HAP-1 (cell line): ENCODE results near the gene MTMR10.

Experiments used
- DNase-seq, 2 experiments: peaks; one replicate each; pipeline ENCODE4 v3.0.0-alpha.2; 2016 to 2020; ENCODE audit warnings: low spot score in 2 of 2
- H3K27me3 ChIP-seq: fragments of 250-450 bp; sonication (Bioruptor Pico); 2 replicates; pipeline ENCODE4 v1.5.1; 2020; ENCODE audit warnings: low read depth, mild to moderate bottlenecking, moderate library complexity
- H3K36me3 ChIP-seq: fragments of 250-450 bp; sonication (Bioruptor Pico); replicated peaks from 2 replicates; pipeline ENCODE4 v1.5.1; 2020; ENCODE audit warnings: mild to moderate bottlenecking
- H3K4me1 ChIP-seq: fragments of 250-450 bp; sonication (Bioruptor Pico); 2 replicates; pipeline ENCODE4 v1.5.1; 2020; ENCODE audit warnings: mild to moderate bottlenecking
- H3K4me3 ChIP-seq: fragments of 250-450 bp; sonication (Bioruptor Pico); 2 replicates; pipeline ENCODE4 v1.5.1; 2020; ENCODE audit warnings: mild to moderate bottlenecking, moderate library complexity
- H3K9me3 ChIP-seq: fragments of 250-450 bp; sonication (Bioruptor Pico); 2 replicates; pipeline ENCODE4 v1.5.1; 2020; ENCODE audit warnings: mild to moderate bottlenecking, moderate library complexity
- in situ Hi-C: fragments of 300-500 bp; cut with MboI; formaldehyde crosslinking; loops from 3 replicates; pipeline ENCODE4 v1.14.3; 2020; ENCODE audit warnings: low sequenced_read_pairs, inconsistent platforms, mixed read lengths

Gene MTMR10

DNA sequence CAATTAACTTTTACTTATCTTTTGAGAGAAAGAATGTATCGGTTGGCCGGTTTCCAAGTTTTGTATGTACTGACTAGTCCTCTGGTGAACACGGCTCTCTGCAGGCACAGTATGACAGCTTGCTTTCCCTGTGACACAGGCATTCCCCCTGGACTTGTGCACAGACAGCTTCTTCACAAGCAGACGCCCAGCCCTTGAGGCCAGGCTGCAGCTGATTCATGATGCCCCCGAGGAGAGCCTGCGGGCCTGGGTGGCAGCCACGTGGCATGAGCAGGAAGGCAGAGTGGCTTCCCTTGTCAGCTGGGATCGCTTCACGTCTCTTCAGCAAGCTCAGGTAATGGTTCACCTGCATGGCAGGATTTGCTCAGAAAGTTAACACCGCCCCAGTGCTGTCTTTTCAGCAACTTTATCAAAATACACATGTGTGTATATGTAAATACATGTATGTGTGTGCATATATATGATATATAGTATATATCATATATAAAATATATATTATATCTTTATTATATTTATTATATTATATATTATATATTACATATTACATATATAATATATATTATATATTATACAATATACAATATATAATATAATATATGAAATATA lies 62.3 kb downstream of the MTMR10 start:
- no peaks in the 10 kb centered on the region for H3K27me3 ChIP-seq
- peaks cover 6% of the 10 kb centered on the region; the same call in 1 of the 2 replicates for H3K4me1 ChIP-seq
- DNase-seq: no peak
- in situ Hi-C loops: no loop called here
- no peak overlapping the region for H3K4me3 ChIP-seq
- H3K36me3 ChIP-seq: peaks cover 51% of the 10 kb centered on the region
- H3K9me3 ChIP-seq: no peaks in the 10 kb centered on the region

DNA sequence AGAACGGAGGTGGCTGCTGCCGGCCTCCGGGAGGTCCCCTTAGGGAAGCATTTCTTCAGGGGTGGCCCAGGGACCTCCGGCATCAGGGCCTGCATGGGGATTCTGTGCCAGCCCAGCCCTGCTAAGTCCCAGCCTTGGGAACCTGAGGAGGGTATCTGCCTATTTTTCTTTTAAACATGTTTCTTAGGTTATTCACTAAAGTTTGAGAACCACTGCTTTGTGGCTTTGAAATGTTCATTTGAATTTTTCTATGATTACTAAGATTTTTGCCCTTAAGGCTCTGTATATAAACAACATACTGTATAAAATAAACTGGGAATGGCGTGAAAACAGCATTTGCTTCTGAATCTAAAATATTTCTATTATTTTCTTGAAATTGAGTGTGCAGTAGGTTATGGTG lies 63.4 kb downstream of the MTMR10 start:
- no peak for DNase-seq
- no peak overlapping the region for H3K4me3 ChIP-seq
- H3K27me3 ChIP-seq: no peaks in the 10 kb centered on the region
- peaks cover 6% of the 10 kb centered on the region for H3K4me1 ChIP-seq
- in situ Hi-C loops: no loop called here
- H3K9me3 ChIP-seq: no peaks in the 10 kb centered on the region
- H3K36me3 ChIP-seq: peaks cover 60% of the 10 kb centered on the region

DNA sequence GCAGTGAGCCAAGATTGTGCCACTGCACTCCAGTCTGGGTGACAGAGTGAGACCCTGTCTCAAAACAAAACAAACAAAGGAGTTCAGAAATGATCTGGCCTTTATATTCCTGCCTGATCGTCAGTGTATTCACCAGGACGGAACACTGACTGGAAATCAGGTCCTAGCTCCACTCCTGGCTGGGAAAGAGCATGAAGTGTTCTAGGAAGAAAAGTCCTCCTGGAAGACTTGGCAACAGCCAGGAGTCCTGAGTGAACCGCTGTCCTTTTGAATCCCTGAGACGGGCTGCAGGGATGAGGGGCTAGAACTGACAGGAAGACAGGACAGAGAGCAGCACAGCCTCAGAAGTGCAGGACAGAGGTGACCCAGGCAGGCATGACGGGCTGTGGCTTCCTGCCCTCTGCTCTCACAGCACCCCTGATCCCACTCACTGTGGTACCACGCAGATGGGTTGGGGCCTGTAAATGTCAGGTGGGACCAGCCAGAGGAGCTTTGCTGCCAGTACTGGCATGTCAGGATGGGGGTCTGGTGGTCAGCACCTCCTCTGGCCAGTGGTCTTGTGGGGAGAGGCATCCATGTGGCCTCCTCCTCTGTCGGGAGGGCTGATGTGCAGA lies 64.2 kb downstream of the MTMR10 start:
- peaks cover 61% of the 10 kb centered on the region for H3K36me3 ChIP-seq
- H3K27me3 ChIP-seq: no peaks in the 10 kb centered on the region
- H3K9me3 ChIP-seq: no peaks in the 10 kb centered on the region
- DNase-seq: no peak
- in situ Hi-C loops: no loop called here
- peaks cover 12% of the 10 kb centered on the region for H3K4me1 ChIP-seq
- H3K4me3 ChIP-seq: no peak overlapping the region

DNA sequence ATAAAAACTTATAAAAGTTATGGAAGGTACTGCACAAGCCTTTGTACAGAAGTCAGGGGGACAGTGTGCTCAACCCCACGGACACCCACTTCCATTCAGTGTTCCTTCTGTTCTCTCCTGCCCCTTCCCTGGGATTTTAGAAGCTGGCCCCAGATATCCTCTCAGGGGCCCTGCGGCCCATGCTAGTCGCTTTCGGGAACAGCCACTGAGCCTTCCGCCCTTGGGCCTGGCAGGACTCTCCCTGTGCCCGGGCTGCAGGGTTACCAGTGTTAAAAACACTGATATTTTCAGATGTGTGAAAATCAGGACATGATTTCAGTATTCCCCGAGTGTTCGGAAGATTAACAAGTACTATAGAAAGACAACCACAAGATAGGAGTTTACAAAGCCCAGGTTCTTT lies 65.3 kb downstream of the MTMR10 start:
- Histone ChIP-seq H3K36me3 (peaks cover 57% of the 10 kb centered on the region), H3K4me1 (peaks cover 23% of the 10 kb centered on the region), H3K27me3 (no peaks in the 10 kb centered on the region), H3K9me3 (no peaks in the 10 kb centered on the region), H3K4me3 (no peak overlapping the region)
- no peak for DNase-seq
- in situ Hi-C loops: no loop called here

DNA sequence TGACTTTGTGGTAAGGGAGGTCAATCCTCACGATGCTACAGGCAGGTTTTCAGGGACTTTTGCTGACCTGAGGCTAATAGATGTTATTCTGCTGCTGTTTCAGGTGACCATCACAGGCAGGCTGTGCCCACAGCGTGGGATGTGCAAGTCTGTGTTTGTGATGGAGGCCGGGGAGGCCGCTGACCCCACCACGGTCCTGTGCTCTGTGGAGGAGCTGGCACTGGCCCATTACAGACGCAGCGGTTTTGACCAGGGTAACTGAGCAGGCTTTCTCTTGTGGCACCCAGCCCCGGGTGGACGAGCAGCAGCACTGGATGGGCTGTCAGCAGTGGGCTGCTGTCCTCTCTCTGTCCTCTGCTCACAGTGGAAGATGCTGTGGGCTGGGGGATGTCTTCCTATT lies 65.7 kb downstream of the MTMR10 start:
- H3K4me3 ChIP-seq: no peak overlapping the region
- peaks cover 57% of the 10 kb centered on the region for H3K36me3 ChIP-seq
- peaks cover 26% of the 10 kb centered on the region for H3K4me1 ChIP-seq
- no peaks in the 10 kb centered on the region for H3K27me3 ChIP-seq
- in situ Hi-C loops: no loop called here
- DNase-seq: no peak
- H3K9me3 ChIP-seq: no peaks in the 10 kb centered on the region

DNA sequence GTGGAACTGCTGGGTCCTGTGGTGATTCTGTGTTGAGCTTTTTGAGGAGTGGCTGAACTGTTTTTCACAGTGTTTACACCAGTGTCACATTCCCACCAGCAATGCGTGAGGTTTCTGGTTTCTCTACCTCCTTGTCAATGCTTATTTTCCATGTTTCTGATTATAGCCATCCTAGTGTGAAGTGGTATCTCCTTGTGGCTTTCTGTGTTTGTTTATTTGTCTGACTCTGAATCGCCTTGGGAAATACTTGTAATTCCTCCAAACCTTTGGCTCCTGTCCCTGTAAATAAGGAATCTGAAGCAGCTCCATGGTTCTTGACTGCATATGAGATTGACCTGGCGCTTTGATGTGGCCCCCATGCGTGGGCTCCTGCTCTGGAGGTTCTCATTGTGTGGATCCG lies 67.1 kb downstream of the MTMR10 start:
- Histone ChIP-seq H3K36me3 (peaks cover 53% of the 10 kb centered on the region), H3K4me3 (no peak overlapping the region), H3K4me1 (peaks cover 26% of the 10 kb centered on the region), H3K9me3 (no peaks in the 10 kb centered on the region), H3K27me3 (no peaks in the 10 kb centered on the region)
- DNase-seq: no peak
- in situ Hi-C loops: no loop called here

DNA sequence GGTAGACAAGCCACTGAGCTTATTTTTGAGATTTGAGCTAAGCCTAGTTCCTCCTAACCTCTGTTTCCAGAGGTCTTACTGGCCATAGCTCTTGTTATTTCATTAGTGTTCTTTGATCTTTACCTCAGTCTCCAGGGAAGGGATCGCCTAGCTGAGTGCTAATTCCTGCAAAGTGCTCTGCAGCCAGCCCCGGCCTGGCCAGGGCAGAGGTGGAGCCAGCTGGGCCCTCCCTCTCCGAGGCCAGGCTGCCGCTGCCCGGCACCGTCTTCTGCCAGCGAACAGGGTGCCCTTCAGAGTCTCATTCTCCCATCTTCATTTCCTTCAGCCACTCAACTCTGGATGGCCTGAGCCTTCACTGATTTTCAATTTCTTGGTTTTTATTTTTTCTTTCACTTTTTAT lies 68.0 kb downstream of the MTMR10 start:
- DNase-seq: no peak
- in situ Hi-C loops: no loop called here
- Histone ChIP-seq H3K27me3 (no peaks in the 10 kb centered on the region), H3K9me3 (no peaks in the 10 kb centered on the region), H3K36me3 (peaks cover 59% of the 10 kb centered on the region), H3K4me3 (no peak overlapping the region), H3K4me1 (peaks cover 26% of the 10 kb centered on the region)

DNA sequence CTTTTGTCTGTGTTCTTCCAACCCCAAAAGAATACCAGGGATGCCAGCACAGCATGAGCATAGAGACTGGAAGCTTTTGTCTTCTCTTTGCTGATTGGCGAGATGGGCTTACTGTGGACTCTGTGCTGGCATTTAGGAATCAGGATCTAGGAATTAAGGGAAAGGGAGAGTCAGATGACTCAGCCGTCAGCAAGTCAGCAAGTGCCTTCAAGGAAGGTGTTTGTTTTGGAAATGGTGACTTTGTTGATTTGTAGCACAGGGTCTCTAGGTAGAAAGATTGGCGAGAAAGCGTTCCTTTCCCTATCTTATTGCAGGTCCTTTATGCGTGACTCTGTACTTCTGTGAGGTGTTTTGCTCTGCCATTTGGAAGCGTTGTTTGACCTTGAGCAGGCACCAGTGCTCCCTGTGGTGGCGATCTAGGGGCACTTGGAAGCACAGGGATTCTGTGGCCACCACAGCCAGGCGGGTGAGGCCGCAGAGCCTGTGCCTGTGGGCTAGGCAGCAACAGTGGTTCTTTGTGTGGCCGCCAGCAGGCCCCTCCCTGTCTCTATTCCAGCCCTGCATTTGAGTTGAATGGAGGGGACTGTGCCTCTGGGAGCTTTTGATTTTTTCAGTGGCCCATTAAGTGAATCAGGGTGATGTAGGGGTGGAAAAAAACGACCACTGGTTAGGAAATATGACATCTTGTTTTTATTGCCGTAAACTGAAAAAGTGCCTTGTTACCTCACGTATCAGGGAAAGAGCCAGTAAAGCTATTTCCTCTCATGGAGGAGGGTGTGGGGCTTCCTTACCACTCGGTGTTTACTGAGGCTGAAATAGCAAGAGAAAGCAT lies 68.7 kb downstream of the MTMR10 start:
- in situ Hi-C loops: no loop called here
- H3K36me3 ChIP-seq: peaks cover 66% of the 10 kb centered on the region
- peak; percentile 61 to 65 for DNase-seq

DNA sequence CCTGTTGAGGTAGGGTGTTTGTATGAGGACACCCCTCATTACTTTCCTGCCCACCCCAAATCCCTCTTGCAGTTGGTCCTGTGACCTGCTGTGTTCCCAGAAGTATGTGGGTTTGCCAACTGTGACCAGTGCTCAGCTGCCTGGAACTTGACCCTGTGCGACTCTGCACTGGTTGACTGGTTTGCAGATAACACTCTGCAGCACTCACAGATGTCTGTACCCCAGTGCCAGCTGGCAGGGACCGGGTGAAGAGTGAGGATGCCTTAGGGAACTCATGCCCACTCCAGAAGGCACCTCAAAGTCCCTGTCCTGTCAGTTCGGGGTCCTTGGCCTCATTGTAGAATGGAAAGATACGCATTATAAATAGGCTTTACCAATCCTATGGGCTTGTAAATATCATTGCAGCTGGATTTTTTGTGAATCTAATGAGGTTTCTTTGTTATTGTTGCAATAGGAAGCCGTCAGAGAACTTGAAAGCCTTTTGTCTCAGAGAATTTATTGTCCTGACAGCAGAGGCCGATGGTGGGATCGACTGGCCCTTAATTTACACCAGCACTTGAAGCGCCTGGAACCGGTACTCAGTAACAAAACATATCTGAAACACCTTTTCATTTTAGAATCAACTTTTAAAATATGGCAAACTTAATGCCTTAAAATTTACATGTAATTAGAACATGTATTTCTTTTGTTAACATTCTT lies 69.5 kb downstream of the MTMR10 start:
- H3K4me1 ChIP-seq: peaks cover 26% of the 10 kb centered on the region
- H3K27me3 ChIP-seq: no peaks in the 10 kb centered on the region
- in situ Hi-C loops: no loop called here
- H3K4me3 ChIP-seq: no peak overlapping the region
- no peaks in the 10 kb centered on the region for H3K9me3 ChIP-seq
- H3K36me3 ChIP-seq: peaks cover 67% of the 10 kb centered on the region
- peak; percentile 76 to 88 for DNase-seq

More for the DNA sequence above, 68.7 kb downstream of the MTMR10 start:
- Histone ChIP-seq H3K4me3 (no peak overlapping the region), H3K9me3 (no peaks in the 10 kb centered on the region), H3K27me3 (no peaks in the 10 kb centered on the region), H3K4me1 (peaks cover 26% of the 10 kb centered on the region)

DNA sequence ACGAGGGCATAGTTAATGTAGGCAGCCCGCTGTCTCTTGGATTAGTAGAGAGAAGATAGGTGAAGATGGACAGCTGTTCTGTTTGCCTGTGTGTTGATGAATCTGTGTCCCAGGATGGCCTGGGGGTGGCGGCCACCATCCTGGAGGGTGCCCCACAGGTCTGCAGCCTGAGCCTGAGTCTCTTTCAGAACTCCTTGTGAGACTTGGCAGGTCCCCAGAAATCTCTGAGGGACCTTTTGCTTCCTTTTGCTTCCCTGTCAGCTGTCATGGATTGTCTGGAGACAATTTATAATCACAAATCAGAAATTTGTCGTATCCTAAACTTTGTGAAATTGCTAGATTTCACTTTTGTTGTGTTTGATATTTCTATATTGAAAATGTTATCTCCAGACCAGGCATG lies 70.3 kb downstream of the MTMR10 start:
- no peak overlapping the region for H3K4me3 ChIP-seq
- in situ Hi-C loops: no loop called here
- DNase-seq: no peak
- no peaks in the 10 kb centered on the region for H3K27me3 ChIP-seq
- H3K36me3 ChIP-seq: peaks cover 64% of the 10 kb centered on the region
- H3K9me3 ChIP-seq: no peaks in the 10 kb centered on the region
- peaks cover 26% of the 10 kb centered on the region for H3K4me1 ChIP-seq

DNA sequence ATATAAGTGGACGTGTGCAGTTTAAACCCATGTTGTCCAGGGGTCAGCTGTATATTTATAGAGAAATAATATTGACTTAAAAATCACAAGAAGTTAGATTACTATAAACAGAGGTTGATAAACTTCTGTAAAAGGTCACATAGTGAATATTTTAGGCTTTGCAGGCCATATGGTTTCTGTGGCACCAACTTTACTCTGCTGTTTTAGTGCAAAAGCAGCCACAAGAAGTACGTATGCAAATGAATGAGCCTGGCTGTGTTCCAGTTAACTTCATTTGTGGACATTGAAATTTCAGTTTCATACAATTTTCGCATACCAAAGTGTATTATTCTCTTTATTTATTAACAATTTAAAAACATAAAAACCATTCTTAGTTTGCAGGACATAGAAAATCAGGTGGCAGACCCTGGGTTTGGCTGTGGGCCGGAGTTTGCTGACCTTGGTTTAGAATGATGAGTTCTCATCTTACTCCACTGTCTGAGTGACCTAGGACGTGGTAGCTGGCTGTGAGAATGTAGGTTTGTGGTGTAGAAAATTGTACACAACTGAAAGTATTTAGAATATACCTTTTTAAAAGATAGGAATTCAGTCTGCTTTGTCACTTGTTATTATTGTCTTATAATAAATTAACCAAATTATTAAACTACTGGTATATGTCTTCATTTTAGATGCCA lies 71.4 kb downstream of the MTMR10 start:
- no peak for DNase-seq
- H3K36me3 ChIP-seq: peaks cover 61% of the 10 kb centered on the region
- no peak overlapping the region for H3K4me3 ChIP-seq
- peaks cover 26% of the 10 kb centered on the region for H3K4me1 ChIP-seq
- no peaks in the 10 kb centered on the region for H3K9me3 ChIP-seq
- in situ Hi-C loops: no loop called here
- no peaks in the 10 kb centered on the region for H3K27me3 ChIP-seq

DNA sequence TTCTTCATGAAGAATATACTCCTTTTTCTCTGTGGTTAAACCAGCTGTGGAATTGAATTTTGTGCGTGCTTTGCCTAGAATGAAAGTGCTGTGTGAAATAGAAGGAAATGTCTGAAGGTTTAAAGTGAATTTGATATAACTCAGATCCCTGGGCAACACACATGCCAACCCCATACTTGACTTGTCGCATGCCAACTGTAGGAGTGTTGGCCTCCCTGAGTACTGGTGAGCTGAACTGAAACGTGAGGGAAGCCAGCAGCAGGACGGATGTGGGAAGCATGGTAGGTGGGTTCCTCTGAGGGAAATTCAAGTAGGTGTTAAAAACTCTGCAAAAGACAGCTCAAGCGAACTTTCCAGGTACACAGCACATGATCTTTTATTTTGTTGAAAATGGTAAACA lies 73.1 kb downstream of the MTMR10 start:
- H3K4me1 ChIP-seq: peaks cover 25% of the 10 kb centered on the region
- no peak overlapping the region for H3K4me3 ChIP-seq
- no peaks in the 10 kb centered on the region for H3K27me3 ChIP-seq
- in situ Hi-C loops: no loop called here
- no peaks in the 10 kb centered on the region for H3K9me3 ChIP-seq
- no peak for DNase-seq
- peaks cover 61% of the 10 kb centered on the region for H3K36me3 ChIP-seq

DNA sequence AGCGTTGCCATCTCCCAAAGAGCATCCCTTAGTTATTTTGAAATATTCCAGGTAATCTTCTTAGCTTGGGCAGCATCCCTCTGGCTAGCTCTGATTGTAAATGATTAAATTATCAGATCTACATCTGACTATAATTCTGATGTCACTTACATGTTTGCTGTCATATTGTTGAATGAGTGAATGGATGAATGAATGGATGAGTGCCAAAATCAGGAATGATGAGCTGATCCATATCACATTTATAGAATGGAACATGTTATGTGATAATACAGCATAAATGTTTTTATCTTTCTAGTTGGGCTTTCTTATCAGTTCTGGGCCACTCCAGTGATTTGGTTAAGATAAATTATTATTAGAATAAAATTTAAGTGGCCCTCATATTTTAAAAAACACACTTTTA lies 73.8 kb downstream of the MTMR10 start:
- no peaks in the 10 kb centered on the region for H3K27me3 ChIP-seq
- no peaks in the 10 kb centered on the region for H3K9me3 ChIP-seq
- H3K4me1 ChIP-seq: peaks cover 18% of the 10 kb centered on the region
- in situ Hi-C loops: no loop called here
- peaks cover 56% of the 10 kb centered on the region for H3K36me3 ChIP-seq
- no peak overlapping the region for H3K4me3 ChIP-seq
- no peak for DNase-seq
